A549 (cell line): ENCODE data around the gene IQCN. TPM values are rescaled to one million over a fixed set of nuclear protein-coding genes. Genes with fewer than 3 reads are reported as not detected.

Experiments used
- ATAC-seq, 2 experiments: fragments of 200-7000 bp in 1 of 2; fragments of >200 bp in 1 of 2; cut with Nextera tagmentation in 1 of 2; cut with Tn5 transposase in 1 of 2; 3 replicates each; pipeline versions ENCODE4 v1.8.0 to v1.9.1; 2018 to 2020; ENCODE audit warnings: mild to moderate bottlenecking in 1 of 2, moderate library complexity in 1 of 2
- CTCF ChIA-PET: fragments of 300-600 bp; sonication (Branson Sonifier 250); formaldehyde crosslinking; extraction: SDS; loops from one replicate; lab custom pipeline; 2021; ENCODE audit warnings: antibody characterized with exemption, inconsistent platforms; lab: Yijun Ruan, JAX
- POLR2A ChIA-PET: fragments of 350-600 bp; formaldehyde crosslinking; extraction: SDS; loops from one replicate; lab custom pipeline; 2021; ENCODE audit warnings: antibody characterized with exemption, inconsistent platforms; lab: Yijun Ruan, JAX
- DNase-seq, 2 experiments: peaks; one replicate each; pipeline versions ENCODE4 v3.0.0 to v3.0.0-alpha.2; 2011 to 2016; ENCODE audit warnings: low read depth in 1 of 2, low spot score in 1 of 2
- FAIRE-seq: peaks from 2 replicates; lab custom pipeline; 2011; peaks lifted over from hg19 to GRCh38; lab: Jason Lieb, UNC
- H3K27ac ChIP-seq, 2 experiments: fragments of >200 bp; sonication (Bioruptor Twin); formaldehyde crosslinking; 3 replicates each; pipeline ENCODE4 v1.5.1; 2016 to 2017
- H3K4me1 ChIP-seq: fragments of >200 bp; sonication (Bioruptor Twin); formaldehyde crosslinking; 3 replicates; pipeline ENCODE4 v1.6.1; 2016
- H3K4me2 ChIP-seq: fragments of >200 bp; sonication (Bioruptor Twin); formaldehyde crosslinking; 3 replicates; pipeline ENCODE4 v1.6.1; 2016
- H3K4me3 ChIP-seq: fragments of >200 bp; sonication (Bioruptor Twin); formaldehyde crosslinking; 3 replicates; pipeline ENCODE4 v1.5.1; 2016
- H3K9me3 ChIP-seq: fragments of >200 bp; sonication (Bioruptor Twin); formaldehyde crosslinking; 3 replicates; pipeline ENCODE4 v1.6.1; 2016
- ATOH8 ChIP-seq: fragments of 250-450 bp; sonication (Bioruptor Pico); IDR thresholded peaks from 2 replicates; pipeline ENCODE4 v1.5.0; 2020; ENCODE audit warnings: low read depth, mild to moderate bottlenecking, moderate library complexity
- E2F6 ChIP-seq: IDR thresholded peaks from 2 replicates; pipeline ENCODE4 v1.6.1; 2012; ENCODE audit warnings: low read depth, borderline replicate concordance
- EHF ChIP-seq: fragments of 250-450 bp; sonication (Bioruptor Pico); IDR thresholded peaks from 2 replicates; pipeline ENCODE4 v1.5.0; 2020; ENCODE audit warnings: mild to moderate bottlenecking
- EHMT2 ChIP-seq: fragments of 200-600 bp; sonication (generic); IDR thresholded peaks from 2 replicates; pipeline ENCODE4 v1.6.1; 2016; ENCODE audit warnings: antibody characterized with exemption, low read depth, mild to moderate bottlenecking, moderate library complexity
- ESRRA ChIP-seq: fragments of 150-350 bp; IDR thresholded peaks from 2 replicates; pipeline ENCODE4 v1.6.1; 2014; ENCODE audit warnings: mild to moderate bottlenecking, low read length, borderline replicate concordance
- HOXB13 ChIP-seq: fragments of 250-450 bp; sonication (Bioruptor Pico); IDR thresholded peaks from 2 replicates; pipeline ENCODE4 v1.5.0; 2020; ENCODE audit warnings: low read depth, mild to moderate bottlenecking, moderate library complexity
- HOXB5 ChIP-seq: fragments of 250-450 bp; sonication (Bioruptor Pico); IDR thresholded peaks from 2 replicates; pipeline ENCODE4 v1.5.0; 2020; ENCODE audit warnings: mild to moderate bottlenecking, moderate library complexity
- KDM1A ChIP-seq: fragments of 200-600 bp; sonication (generic); IDR thresholded peaks from 2 replicates; pipeline ENCODE4 v1.6.1; 2016; ENCODE audit warnings: low read depth, mild to moderate bottlenecking
- KDM5A ChIP-seq: fragments of 200-600 bp; sonication (generic); IDR thresholded peaks from 2 replicates; pipeline ENCODE4 v1.6.1; 2016; ENCODE audit warnings: antibody characterized with exemption, mild to moderate bottlenecking
- NFE2L2 ChIP-seq: fragments of 150-350 bp; conservative IDR thresholded peaks from 2 replicates; pipeline ENCODE4 v1.6.1; 2014; ENCODE audit warnings: low read length
- POLR2A ChIP-seq: IDR thresholded peaks from 2 replicates; pipeline ENCODE4 v1.6.1; 2012; ENCODE audit warnings: mild to moderate bottlenecking, low read length
- POLR2AphosphoS2 ChIP-seq: conservative IDR thresholded peaks from 2 replicates; pipeline ENCODE4 v1.6.1; 2012; ENCODE audit warnings: low read length, improper control_type of control experiment, inconsistent platforms
- RAD21 ChIP-seq, 2 experiments: fragments of >200 bp in 1 of 2; sonication (Bioruptor Twin) in 1 of 2; formaldehyde crosslinking in 1 of 2; IDR thresholded peaks in 1 of 2; conservative IDR thresholded peaks in 1 of 2; 2 replicates in 1 of 2; 3 replicates in 1 of 2; pipeline ENCODE4 v1.6.1; 2012 to 2018; ENCODE audit warnings: inconsistent platforms in 1 of 2
- RARB ChIP-seq: fragments of 250-450 bp; sonication (Bioruptor Pico); IDR thresholded peaks from 2 replicates; pipeline ENCODE4 v1.8.0; 2021; ENCODE audit warnings: mild to moderate bottlenecking, moderate library complexity
- SMC3 ChIP-seq: fragments of >200 bp; sonication (Bioruptor Twin); formaldehyde crosslinking; IDR thresholded peaks from 3 replicates; pipeline ENCODE4 v1.6.1; 2018; ENCODE audit warnings: inconsistent platforms
- SREBF2 ChIP-seq: fragments of 450-650 bp; IDR thresholded peaks from 2 replicates; pipeline ENCODE4 v1.6.1; 2014; ENCODE audit warnings: mild to moderate bottlenecking, moderate library complexity
- TFCP2L1 ChIP-seq: fragments of 250-450 bp; sonication (Bioruptor Pico); IDR thresholded peaks from 2 replicates; pipeline ENCODE4 v1.5.0; 2021; ENCODE audit warnings: mild to moderate bottlenecking
- ZFP36 ChIP-seq: fragments of 450-650 bp; IDR thresholded peaks from 2 replicates; pipeline ENCODE4 v1.6.1; 2014; ENCODE audit warnings: borderline replicate concordance; ENCODE audit not compliant: partially characterized antibody
- ZNF302 ChIP-seq: fragments of 250-450 bp; sonication (Bioruptor Pico); IDR thresholded peaks from 2 replicates; pipeline ENCODE4 v1.9.0; 2021; ENCODE audit warnings: inconsistent platforms, mild to moderate bottlenecking, moderate library complexity
- ZSCAN20 ChIP-seq: fragments of 250-450 bp; sonication (Bioruptor Pico); IDR thresholded peaks from 2 replicates; pipeline ENCODE4 v1.8.0; 2022; ENCODE audit warnings: mild to moderate bottlenecking, moderate library complexity
- WGBS: methylation state at CpG from one replicate; pipeline ENCODE4 v1.1.6; 2017; ENCODE audit errors: missing lambda C conversion rate; 5-methylcytosine and 5-hydroxymethylcytosine counted together
- polyA plus RNA-seq, 4 experiments: library from polyadenylated mRNA; depleted of rRNA in 3 of 4; stranded (reverse); fragments of >200 nt; fragmentation: RNase III in 1 of 4; extraction: RNeasy Plus Mini Kit Qiagen cat#74134 plus additional on column Dnase treatment in 1 of 4; gene quantifications; 2 replicates in 3 of 4; 3 replicates in 1 of 4; pipeline ENCODE4 v1.2.3, GENCODE V29; 2011 to 2017
- TF ChIP-seq, protein P1 (sequence below): fragments of >200 bp; sonication (Bioruptor Twin); formaldehyde crosslinking; IDR thresholded peaks from 3 replicates; pipeline ENCODE4 v1.6.1; 2016
- TF ChIP-seq, protein P2 (sequence below): fragments of 150-350 bp; IDR thresholded peaks from 2 replicates; pipeline ENCODE4 v1.6.1; 2014; ENCODE audit warnings: low read depth, mild to moderate bottlenecking, low read length

IQCN gene
- polyA plus RNA-seq, 2 of the 4 experiments (the other 2 are of a cell fraction): 0.34 to 0.50 TPM

- DNase-seq (no peak), ATAC-seq (no peak), FAIRE-seq (no peak)
- H3K27ac ChIP-seq: no peak overlapping the region
- TF ChIP-seq ZSCAN20 (CRISPR knock-in tag): no peak
- no peak for TF ChIP-seq POLR2AphosphoS2
- no peak for TF ChIP-seq ATOH8 (CRISPR knock-in tag)
- no peak for TF ChIP-seq KDM1A
- TF ChIP-seq KDM5A: no peak
- TF ChIP-seq HOXB13 (CRISPR knock-in tag): no peak
- no peak for TF ChIP-seq EHF (CRISPR knock-in tag)
- TF ChIP-seq, protein P1, sequence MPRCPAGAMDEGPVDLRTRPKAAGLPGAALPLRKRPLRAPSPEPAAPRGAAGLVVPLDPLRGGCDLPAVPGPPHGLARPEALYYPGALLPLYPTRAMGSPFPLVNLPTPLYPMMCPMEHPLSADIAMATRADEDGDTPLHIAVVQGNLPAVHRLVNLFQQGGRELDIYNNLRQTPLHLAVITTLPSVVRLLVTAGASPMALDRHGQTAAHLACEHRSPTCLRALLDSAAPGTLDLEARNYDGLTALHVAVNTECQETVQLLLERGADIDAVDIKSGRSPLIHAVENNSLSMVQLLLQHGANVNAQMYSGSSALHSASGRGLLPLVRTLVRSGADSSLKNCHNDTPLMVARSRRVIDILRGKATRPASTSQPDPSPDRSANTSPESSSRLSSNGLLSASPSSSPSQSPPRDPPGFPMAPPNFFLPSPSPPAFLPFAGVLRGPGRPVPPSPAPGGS: no peak
- TF ChIP-seq HOXB5 (CRISPR knock-in tag): no peak
- TF ChIP-seq SREBF2: no peak
- no peak for TF ChIP-seq TFCP2L1 (CRISPR knock-in tag)
- TF ChIP-seq ZNF302 (CRISPR knock-in tag): no peak
- TF ChIP-seq POLR2A: no peak
- 70% methylated on average over 10 of the region's 55 CpGs for WGBS
- CTCF ChIA-PET: interaction anchor here (1.0 to 1.3 kb wide), 2 partner anchors 9 to 14 kb away, joined by 3 read pairs; no protein-coding TSS in a partner anchor
- no peak overlapping the region for H3K4me2 ChIP-seq
- H3K9me3 ChIP-seq: no peaks in the 10 kb centered on the region
- H3K4me1 ChIP-seq: no peaks in the 10 kb centered on the region
- H3K4me3 ChIP-seq: no peak overlapping the region
- POLR2A ChIA-PET: interaction anchor here (1.5 kb wide), 1 partner anchor 23 kb away, joined by 5 read pairs; the partner anchor contains the start of gene JUND
Measured at GRCh38 chr19:18257503-18258470, 16.5 kb downstream of the IQCN start.

GRCh38 chr19:18254546-18255503, 19.4 kb downstream of the IQCN start:
- FAIRE-seq: no peak
- Histone ChIP-seq H3K27ac (no peak overlapping the region), H3K4me1 (no peaks in the 10 kb centered on the region), H3K4me2 (no peak overlapping the region), H3K4me3 (no peak overlapping the region), H3K9me3 (no peaks in the 10 kb centered on the region)
- ChIA-PET CTCF (interaction anchor here (0.6 to 7.6 kb wide), 12 partner anchors 9 to 86 kb away, joined by 3 to 86 read pairs (median 10); partner anchors contain the start of genes MPV17L2 and RAB3A), POLR2A (interaction anchor here (0.7 to 0.9 kb wide), 2 partner anchors 27 kb away, joined by 3 read pairs; partner anchors contain the start of gene JUND)
- DNase-seq: no peak
- no peak for ATAC-seq
- WGBS: 30% methylated on average over 12 of the region's 24 CpGs
- TF ChIP-seq RAD21 (conservative IDR thresholded peaks at IDR 0.05 in 1 of 2, IDR thresholded peaks at IDR 0.05 in 1 of 2) (no peak), EHF (CRISPR knock-in tag) (no peak), EHMT2 (no peak)
- TF ChIP-seq, all 56 proteins: peak for 0

GRCh38 chr19:18253716-18254115, 20.5 kb downstream of the IQCN start:
- H3K27ac ChIP-seq: no peak overlapping the region
- FAIRE-seq (no peak), DNase-seq (no peak), ATAC-seq (no peak)
- ChIA-PET CTCF (interaction anchor here (1.5 to 7.6 kb wide), 13 partner anchors 9 to 143 kb away, joined by 3 to 86 read pairs (median 14); partner anchors contain the start of genes MPV17L2 and RAB3A), POLR2A (interaction anchor here (0.9 kb wide), 1 partner anchor 28 kb away, joined by 3 read pairs; the partner anchor contains the start of gene JUND)
- WGBS: 15% methylated on average over 3 of the region's 5 CpGs
- H3K4me3 ChIP-seq: no peak overlapping the region
- no peaks in the 10 kb centered on the region for H3K4me1 ChIP-seq
- H3K4me2 ChIP-seq: no peak overlapping the region
- no peaks in the 10 kb centered on the region for H3K9me3 ChIP-seq
- no peak for TF ChIP-seq KDM1A
- no peak for TF ChIP-seq SREBF2
- no peak for TF ChIP-seq ESRRA
- TF ChIP-seq, protein P2, sequence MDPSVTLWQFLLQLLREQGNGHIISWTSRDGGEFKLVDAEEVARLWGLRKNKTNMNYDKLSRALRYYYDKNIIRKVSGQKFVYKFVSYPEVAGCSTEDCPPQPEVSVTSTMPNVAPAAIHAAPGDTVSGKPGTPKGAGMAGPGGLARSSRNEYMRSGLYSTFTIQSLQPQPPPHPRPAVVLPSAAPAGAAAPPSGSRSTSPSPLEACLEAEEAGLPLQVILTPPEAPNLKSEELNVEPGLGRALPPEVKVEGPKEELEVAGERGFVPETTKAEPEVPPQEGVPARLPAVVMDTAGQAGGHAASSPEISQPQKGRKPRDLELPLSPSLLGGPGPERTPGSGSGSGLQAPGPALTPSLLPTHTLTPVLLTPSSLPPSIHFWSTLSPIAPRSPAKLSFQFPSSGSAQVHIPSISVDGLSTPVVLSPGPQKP: no peak
- TF ChIP-seq E2F6: no peak
- no peak for TF ChIP-seq HOXB13 (CRISPR knock-in tag)
- TF ChIP-seq, protein P1: no peak
- no peak for TF ChIP-seq SMC3
- no peak for TF ChIP-seq POLR2AphosphoS2
- TF ChIP-seq ZFP36: no peak
- no peak for TF ChIP-seq EHF (CRISPR knock-in tag)
- no peak for TF ChIP-seq NFE2L2
- TF ChIP-seq RARB (CRISPR knock-in tag): no peak
- no peak for TF ChIP-seq TFCP2L1 (CRISPR knock-in tag)
